NCI-H446 treated with DMSO at 0.1 percent for 48 hours (cell line): Measurements from ENCODE around the gene NETO2.
A peak's percentile ranks its signal among the peaks of the same experiment; 100 is the strongest.

ENCODE experiments used
- DNase-seq: peaks from one replicate; lab custom pipeline; 2025; lab: John Stamatoyannopoulos, UW

NETO2 gene

DNA sequence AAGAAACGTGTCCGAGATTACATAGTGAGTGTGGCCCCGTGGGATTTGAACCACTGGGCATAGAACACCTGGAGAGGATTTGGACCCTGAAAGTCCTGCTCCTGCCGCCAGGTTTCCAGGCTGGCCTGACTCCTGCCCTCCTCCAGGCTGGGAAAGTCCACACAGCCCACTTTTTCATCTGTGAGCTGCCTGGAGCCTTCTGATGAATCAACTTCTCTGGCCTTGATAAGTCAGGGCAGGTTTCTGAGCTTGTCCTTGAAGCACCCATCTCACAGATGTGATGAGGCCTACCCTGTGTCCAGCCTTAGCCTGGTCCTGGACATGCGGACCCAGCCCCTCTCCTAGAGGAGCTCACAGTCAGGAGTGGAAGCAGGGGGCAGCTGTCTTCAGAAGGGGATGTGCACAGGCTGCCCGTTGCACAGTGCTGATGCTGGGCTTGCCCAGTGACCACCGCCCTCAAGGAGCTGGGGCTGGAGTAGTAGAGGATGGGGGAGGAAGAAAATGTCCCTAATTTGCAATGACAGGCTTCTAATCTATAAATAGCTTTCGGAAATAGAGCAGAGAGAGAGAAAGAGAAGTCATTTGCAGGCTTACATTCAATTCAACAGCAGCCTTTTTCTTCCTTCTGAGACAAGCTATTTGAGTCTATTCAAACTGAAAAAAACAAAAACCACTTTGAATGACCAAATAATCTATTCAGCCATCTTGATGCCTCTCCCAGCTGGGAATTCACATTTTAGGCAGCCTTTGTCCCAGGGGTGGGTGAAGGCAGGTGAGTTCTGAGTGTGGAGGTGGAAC is 96.8 kb downstream of the NETO2 start:
- no peak for DNase-seq

DNA sequence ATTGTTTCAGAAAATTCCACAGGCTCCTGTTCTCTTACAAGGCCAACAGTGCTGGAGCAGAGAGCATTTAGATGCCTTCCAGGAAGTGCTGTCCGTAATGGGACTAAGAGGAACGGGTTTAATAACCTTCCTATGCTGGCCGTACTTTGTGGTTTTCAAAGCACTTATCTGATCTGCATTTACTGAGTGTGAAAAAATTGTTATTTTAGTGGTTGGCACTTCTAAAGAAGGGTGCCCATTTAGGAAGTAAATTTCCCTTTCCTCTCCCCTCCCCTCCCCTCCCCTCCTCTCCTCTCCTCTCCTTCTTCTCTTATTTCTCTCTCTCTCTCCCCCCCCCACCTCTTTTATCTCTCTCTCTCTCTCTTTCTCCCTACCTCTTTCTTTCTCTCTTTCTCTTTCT is 98.3 kb downstream of the NETO2 start:
- no peak for DNase-seq

DNA sequence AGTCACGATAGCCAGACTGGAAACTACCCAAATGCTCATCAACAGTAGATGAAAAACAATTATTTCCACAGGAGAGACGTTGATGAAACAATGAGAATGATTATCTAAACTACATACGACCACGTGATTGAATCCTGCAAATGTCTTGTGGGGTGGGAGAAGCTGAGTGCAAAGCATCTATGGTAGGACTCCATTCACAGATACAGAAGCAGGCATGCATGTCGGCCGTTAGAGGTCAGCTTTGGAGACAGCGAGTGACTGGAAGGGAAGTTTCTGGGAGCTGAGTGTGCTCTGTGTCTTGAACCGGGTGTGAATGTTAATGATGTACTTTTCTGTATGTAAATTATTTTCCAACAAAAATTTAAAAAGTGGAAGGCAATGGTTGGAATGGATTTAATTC is 98.7 kb downstream of the NETO2 start:
- no peak for DNase-seq

DNA sequence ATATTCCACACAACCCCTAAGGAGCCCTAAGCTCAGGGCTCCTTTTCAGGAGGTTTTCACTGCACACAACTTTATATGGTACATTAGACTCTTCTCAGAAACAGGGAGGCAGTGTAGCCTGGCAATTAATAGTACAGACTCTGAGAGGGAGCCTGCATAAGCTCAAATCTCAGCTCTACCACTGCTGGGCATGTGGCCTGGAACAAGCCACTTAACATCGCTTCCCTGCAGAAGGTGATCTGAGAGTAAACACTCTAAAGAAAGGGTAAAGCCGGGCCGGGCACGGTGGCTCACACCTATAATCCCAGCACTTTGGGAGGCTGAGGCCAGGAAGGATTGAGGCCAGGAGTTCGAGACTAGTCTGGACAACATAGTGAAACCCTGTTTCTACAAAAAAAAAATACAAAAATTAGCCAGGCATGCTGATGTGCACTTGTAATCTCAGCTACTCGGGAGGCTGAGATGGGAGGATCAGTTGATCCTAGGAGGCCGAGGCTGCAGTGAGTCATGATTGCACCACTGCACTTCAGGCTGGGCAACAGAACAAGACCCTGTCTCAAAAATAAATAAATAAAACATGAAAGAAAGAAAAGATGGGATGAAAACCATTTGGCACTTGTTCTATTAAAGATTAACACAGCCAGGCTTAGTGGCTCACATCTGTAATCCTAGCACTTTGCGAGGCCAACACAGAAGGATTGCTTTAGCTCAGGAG is 99.6 kb downstream of the NETO2 start:
- no peak for DNase-seq

DNA sequence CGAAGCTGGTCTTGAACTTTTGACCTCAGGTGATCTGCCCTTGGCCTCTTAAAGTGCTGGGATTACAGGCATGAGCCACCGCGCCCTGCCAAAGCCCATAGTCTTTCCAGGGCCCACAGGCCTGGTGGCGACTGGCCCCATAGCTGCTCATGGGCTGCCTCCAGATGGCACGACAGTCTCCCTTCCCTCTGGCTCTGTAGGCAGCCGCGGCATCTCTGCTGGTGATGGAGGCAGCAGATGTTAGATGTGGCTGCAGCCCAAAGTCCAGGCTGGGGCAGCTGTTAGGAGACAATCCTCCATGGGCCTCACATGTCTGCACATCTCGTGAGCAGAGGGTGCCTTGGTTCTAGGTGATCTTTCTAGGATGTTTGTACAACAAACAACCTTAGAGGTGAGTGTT is 100.5 kb downstream of the NETO2 start:
- peak; percentile 3 for DNase-seq

DNA sequence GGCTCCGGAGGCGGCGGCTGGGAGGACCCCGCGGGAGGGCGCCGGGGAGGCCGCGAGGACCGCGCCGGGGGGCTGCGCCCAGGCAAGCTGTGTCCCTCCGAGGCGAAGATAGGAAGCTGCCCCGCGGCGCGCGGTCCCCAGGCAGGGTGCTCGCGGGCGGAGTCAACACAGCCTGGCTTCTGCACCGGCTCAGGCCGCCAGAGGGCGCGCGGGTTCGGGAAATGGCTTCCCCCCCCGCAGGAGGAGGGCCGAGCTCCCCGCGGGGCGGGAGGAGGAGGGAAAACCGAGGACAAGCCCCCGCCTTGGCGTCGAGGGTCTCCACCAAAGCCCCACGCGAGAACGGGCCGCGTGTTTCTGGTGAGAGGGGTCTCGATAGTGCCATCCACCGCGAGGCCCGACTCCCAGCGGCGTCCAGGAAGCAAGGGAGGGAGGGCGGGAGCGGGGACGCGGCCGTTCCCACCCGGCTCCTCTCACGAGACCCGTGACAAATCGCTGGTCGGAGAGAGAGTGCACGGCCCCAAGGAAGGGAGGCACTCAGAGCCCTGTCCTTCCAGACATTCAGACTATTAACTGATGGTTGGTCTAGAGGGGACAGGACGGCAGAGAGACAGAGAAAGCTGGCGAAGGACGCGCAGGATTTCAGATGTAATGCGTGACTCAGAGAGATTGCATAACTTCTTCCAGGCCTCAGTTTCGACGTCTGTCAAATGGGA is 105.8 kb downstream of the NETO2 start:
- peak; percentile 6 for DNase-seq

DNA sequence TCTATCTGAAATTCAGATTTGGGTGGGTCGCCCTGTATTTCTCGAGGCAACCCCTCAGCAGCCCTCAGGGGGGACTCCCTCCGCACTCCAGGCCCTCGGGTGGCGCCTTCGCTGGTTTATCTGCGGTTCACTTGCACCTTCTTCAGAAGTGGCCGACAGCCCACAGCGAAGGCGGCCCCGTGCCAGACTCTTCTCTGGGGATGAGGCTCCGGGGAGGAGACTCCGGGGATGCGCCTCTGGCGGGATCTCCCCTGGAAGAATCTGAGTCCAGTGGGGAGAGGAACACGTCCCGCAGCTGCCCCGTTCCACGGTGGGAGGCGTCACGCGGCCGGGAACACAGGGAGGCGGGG is 106.4 kb downstream of the NETO2 start:
- no peak for DNase-seq

DNA sequence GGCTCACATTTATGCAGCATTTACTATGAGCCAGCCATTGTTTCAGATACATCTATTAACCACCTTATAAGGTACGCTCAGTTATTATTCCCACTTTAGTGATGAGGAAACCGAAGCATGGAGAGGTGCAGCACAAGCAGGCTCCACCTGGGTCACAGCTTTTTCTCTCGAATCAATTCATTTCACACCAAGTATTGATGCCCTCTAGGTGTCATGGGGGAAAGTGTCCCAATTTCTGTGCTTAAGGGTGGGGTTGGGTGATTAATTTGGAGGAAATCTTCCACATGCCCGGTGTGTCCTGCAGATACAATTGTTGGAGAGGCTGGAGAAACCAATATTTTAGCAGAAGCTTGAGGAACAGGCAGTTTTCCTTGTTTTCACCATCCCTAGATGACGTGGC is 107.5 kb downstream of the NETO2 start:
- no peak for DNase-seq

DNA sequence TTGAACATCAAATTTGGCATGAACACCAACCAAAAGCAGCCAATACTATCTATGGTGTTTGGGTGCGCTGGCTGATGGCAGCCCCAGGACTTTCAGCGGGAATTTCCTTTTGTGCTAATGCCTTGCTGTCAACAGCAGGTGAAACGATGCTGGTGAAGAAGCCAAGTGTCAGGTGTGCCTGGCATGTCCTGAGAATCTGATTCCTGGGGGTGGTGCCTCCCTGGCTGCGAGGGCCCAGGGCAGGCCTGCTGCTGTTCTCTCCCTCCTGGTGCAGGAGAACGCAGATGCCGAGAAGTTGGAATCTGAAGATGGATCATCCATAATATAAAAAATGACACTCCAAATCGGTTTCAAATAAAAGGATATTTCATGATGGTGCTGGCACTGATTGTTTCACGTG is 108.3 kb downstream of the NETO2 start:
- DNase-seq = no peak

DNA sequence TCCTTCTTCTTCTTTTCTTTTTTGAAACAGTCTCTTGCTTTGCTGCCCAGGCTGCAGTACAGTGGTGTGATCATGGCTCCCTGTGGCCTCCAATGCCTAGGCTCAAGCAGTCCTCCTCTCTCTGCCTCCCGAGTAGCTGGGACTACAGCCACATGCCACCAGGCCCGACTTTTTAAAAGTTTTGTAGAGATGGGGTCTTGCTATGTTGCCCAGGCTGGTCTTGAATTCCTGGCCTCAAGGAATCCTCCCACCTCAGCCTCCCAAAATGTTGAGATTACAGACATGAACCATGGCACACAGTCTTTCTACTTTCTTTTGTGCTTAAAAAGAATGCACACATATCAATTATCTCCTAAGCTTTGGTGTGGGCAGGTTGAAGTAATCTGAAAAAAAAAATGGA is 109.3 kb downstream of the NETO2 start:
- DNase-seq = no peak

DNA sequence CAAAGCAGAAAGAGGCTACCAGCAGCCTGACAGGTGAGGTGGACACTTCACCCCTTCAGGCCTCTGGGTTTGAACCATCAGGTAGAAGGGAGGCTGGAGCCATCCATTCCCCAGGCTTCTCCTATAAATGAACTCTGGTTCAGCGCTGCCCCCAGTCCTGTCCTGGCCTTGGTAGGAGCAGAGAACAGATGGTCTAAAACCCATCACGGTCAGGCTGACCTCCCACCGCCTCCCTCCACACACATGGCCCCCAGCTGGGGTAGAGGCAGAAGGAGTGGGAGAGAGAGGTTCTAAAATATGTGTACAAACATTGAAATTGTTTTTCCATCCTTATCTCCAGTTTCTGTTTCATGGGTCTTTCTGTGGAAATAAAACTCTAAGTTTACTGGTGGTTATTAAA is 110.6 kb downstream of the NETO2 start:
- no peak for DNase-seq

DNA sequence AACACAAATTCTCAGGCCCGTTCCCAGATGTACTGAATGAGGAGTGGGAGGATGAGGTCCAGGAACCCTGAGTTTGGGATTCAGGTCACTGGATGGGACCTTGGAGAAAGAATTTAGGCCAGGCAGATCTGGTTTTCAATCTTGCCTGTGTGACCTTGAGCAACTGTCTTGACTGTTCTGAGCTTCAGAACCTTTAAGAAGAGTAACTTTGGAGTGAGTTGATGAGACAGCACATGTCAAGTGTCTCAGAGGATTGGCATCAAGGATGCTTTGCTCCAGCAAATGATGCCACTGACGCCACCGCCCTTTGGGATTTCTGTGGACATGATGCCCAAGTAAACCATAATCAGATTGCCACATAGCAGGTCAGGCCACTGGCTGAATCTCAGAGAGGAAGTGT is 114.0 kb downstream of the NETO2 start:
- DNase-seq = no peak

DNA sequence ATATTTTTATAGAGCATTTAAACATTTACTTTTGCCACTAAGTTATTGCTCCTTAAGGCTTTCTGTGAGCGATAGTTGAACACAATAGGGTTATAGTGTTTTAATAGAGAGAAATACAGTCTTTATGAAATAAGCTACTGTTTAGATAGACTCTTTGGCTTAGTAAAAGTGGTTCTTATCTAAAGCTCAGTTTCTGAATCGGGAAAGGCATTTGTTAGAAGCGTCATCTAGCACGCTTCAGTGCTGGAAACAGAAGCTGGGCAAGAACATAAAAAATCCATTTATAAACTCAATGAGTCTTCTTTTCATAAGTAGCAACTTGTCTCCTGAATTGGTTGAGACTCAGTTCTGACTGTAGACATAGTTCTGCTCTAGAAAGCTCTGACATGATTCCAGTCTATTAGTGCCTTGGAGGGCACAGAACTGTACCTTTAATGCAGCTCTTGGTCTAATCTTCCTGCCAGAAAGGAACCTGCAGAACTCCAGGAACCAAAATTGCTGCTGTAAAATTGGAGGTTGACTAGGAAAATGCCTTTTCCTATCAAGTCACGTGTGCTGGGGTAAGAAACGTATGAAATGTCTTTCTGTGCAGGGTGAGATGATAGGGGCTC is 114.9 kb downstream of the NETO2 start:
- no peak for DNase-seq
